Mesenchymal stem cell (in vitro differentiated cells and primary cell): ENCODE results near the gene FOXF1.

ENCODE experiments used
- DNase-seq: peaks from one replicate; pipeline ENCODE4 v3.0.0-alpha.2; 2013
- H2AFZ ChIP-seq: one replicate; pipeline ENCODE4 v1.6.1; 2013; ENCODE audit warnings: low read depth, mild to moderate bottlenecking, control low read depth, inconsistent platforms, low read length, moderate library complexity
- H2AK5ac ChIP-seq: 2 replicates; pipeline ENCODE4 v1.6.1; 2013; ENCODE audit warnings: low read length, moderate library complexity, mild to moderate bottlenecking, inconsistent platforms; ENCODE audit not compliant: severe bottlenecking
- H2BK120ac ChIP-seq: one replicate; pipeline ENCODE4 v1.6.1; 2013; ENCODE audit warnings: low read depth, mild to moderate bottlenecking, inconsistent platforms, low read length, moderate library complexity
- H2BK12ac ChIP-seq, 2 experiments: one replicate each; pipeline ENCODE4 v1.6.1; 2013; ENCODE audit warnings: inconsistent platforms in 2 of 2, low read length in 2 of 2, mild to moderate bottlenecking in 2 of 2, moderate library complexity in 2 of 2, control low read depth in 1 of 2
- H2BK15ac ChIP-seq: one replicate; pipeline ENCODE4 v1.6.1; 2013; ENCODE audit warnings: mild to moderate bottlenecking, low read depth, inconsistent platforms; ENCODE audit not compliant: poor library complexity, severe bottlenecking
- H2BK5ac ChIP-seq: 2 replicates; pipeline ENCODE4 v1.6.1; 2013; ENCODE audit warnings: low read depth, mild to moderate bottlenecking, low read length, control low read depth, inconsistent platforms; ENCODE audit not compliant: poor library complexity, severe bottlenecking
- H3K14ac ChIP-seq, 2 experiments: one replicate each; pipeline ENCODE4 v1.6.1; 2013; ENCODE audit warnings: inconsistent platforms in 2 of 2, low read length in 2 of 2, control low read depth in 1 of 2, mild to moderate bottlenecking in 1 of 2, moderate library complexity in 1 of 2
- H3K18ac ChIP-seq, 2 experiments: one replicate each; pipeline ENCODE4 v1.6.1; 2013; ENCODE audit warnings: inconsistent platforms in 2 of 2, low read length in 2 of 2, control low read depth in 1 of 2, low read depth in 1 of 2, mild to moderate bottlenecking in 1 of 2
- H3K23ac ChIP-seq, 2 experiments: one replicate each; pipeline ENCODE4 v1.6.1; 2013; ENCODE audit warnings: inconsistent platforms in 2 of 2, low read length in 2 of 2, mild to moderate bottlenecking in 2 of 2, moderate library complexity in 2 of 2, control low read depth in 1 of 2
- H3K27ac ChIP-seq: 2 replicates; pipeline ENCODE4 v1.5.1; 2013; ENCODE audit warnings: mild to moderate bottlenecking, moderate library complexity, low read length, control low read depth, inconsistent platforms; ENCODE audit not compliant: poor library complexity, severe bottlenecking
- H3K27me3 ChIP-seq, 2 experiments: 2 replicates each; pipeline versions ENCODE4 v1.6.1 to v1.7.0; 2013; ENCODE audit warnings: low read length in 2 of 2, mild to moderate bottlenecking in 2 of 2, moderate library complexity in 2 of 2, control low read depth in 1 of 2, inconsistent platforms in 1 of 2; ENCODE audit not compliant: control insufficient read depth in 1 of 2, insufficient read depth in 1 of 2
- H3K36me3 ChIP-seq, 2 experiments: 2 replicates each; pipeline versions ENCODE4 v1.6.1 to v1.7.0; 2013; ENCODE audit warnings: low read length in 2 of 2, control low read depth in 1 of 2, inconsistent platforms in 1 of 2, low read depth in 1 of 2, mild to moderate bottlenecking in 1 of 2; ENCODE audit not compliant: insufficient read depth in 2 of 2, control insufficient read depth in 1 of 2
- H3K4ac ChIP-seq, 2 experiments: one replicate each; pipeline ENCODE4 v1.6.1; 2013; ENCODE audit warnings: inconsistent platforms in 2 of 2, low read length in 2 of 2, mild to moderate bottlenecking in 2 of 2, moderate library complexity in 2 of 2, control low read depth in 1 of 2, low read depth in 1 of 2
- H3K4me1 ChIP-seq: 2 replicates; pipeline ENCODE4 v1.6.1; 2013; ENCODE audit warnings: low read depth, low read length, control low read depth; ENCODE audit not compliant: control insufficient read depth, insufficient read depth
- H3K4me2 ChIP-seq: 2 replicates; pipeline ENCODE4 v1.6.1; 2013; ENCODE audit warnings: low read length, mild to moderate bottlenecking, inconsistent platforms; ENCODE audit not compliant: poor library complexity, severe bottlenecking
- H3K4me3 ChIP-seq, 2 experiments: 2 replicates each; pipeline versions ENCODE4 v1.5.1 to v1.7.0; 2013; ENCODE audit warnings: low read length in 2 of 2, mild to moderate bottlenecking in 2 of 2, control low read depth in 1 of 2, low read depth in 1 of 2; ENCODE audit not compliant: insufficient read depth in 1 of 2
- H3K79me1 ChIP-seq: replicated peaks from 2 replicates; pipeline ENCODE4 v1.6.1; 2013; ENCODE audit warnings: mild to moderate bottlenecking, control low read depth, low read length, inconsistent platforms; ENCODE audit not compliant: poor library complexity, severe bottlenecking
- H3K9ac ChIP-seq: 2 replicates; pipeline ENCODE4 v1.7.0; 2013; ENCODE audit warnings: mild to moderate bottlenecking, low read length, moderate library complexity
- H3K9me3 ChIP-seq: 2 replicates; pipeline ENCODE4 v1.7.0; 2013; ENCODE audit warnings: mild to moderate bottlenecking, low read length; ENCODE audit not compliant: control insufficient read depth
- H4K8ac ChIP-seq: one replicate; pipeline ENCODE4 v1.6.1; 2013; ENCODE audit warnings: inconsistent platforms, mild to moderate bottlenecking, low read length, moderate library complexity
- H4K91ac ChIP-seq: one replicate; pipeline ENCODE4 v1.6.1; 2013; ENCODE audit warnings: mild to moderate bottlenecking, low read length, inconsistent platforms
- WGBS: methylation state at CpG from one replicate; pipeline ENCODE4 v1.1.7; 2013; ENCODE audit warnings: mixed read lengths; 5-methylcytosine and 5-hydroxymethylcytosine counted together

Gene FOXF1

GRCh38 chr16:86528061-86528929 lies 18.0 kb downstream of the FOXF1 start:
- 94% methylated on average over 37 of the region's 38 CpGs for WGBS
- H3K18ac ChIP-seq = peak overlapping the region in 1 of 2 experiments; percentile 14
- H2BK5ac ChIP-seq = no peak overlapping the region
- no peak overlapping the region for H3K9ac ChIP-seq
- no peak overlapping the region for H3K14ac ChIP-seq
- no peak overlapping the region for H3K4ac ChIP-seq
- H2BK120ac ChIP-seq = no peak overlapping the region
- no peak overlapping the region for H2AK5ac ChIP-seq
- H4K91ac ChIP-seq = no peak overlapping the region
- H3K27ac ChIP-seq = no peak overlapping the region
- H3K23ac ChIP-seq = no peak overlapping the region
- no peaks in the 10 kb centered on the region for H3K79me1 ChIP-seq
- peaks cover 4 to 27% of the 10 kb centered on the region in 2 experiments for H3K36me3 ChIP-seq
- H2AFZ ChIP-seq = no peak overlapping the region
- peaks cover 6 to 31% of the 10 kb centered on the region in 2 experiments for H3K27me3 ChIP-seq
- H4K8ac ChIP-seq = no peak overlapping the region
- H3K9me3 ChIP-seq = no peaks in the 10 kb centered on the region
- DNase-seq = no peak
- H3K4me2 ChIP-seq = no peak overlapping the region
- no peak overlapping the region for H2BK12ac ChIP-seq
- no peaks in the 10 kb centered on the region for H3K4me1 ChIP-seq
- no peak overlapping the region for H3K4me3 ChIP-seq
- H2BK15ac ChIP-seq = no peak overlapping the region

- Histone ChIP-seq H2AK5ac (no peak overlapping the region), H2AFZ (no peak overlapping the region), H3K4me2 (no peak overlapping the region), H4K8ac (no peak overlapping the region), H2BK15ac (no peak overlapping the region), H3K23ac (no peak overlapping the region), H2BK12ac (no peak overlapping the region), H3K36me3 (peaks cover 10 to 27% of the 10 kb centered on the region in 2 experiments), H3K27me3 (peaks cover under 1 to 23% of the 10 kb centered on the region in 2 experiments), H2BK5ac (no peak overlapping the region), H3K4me3 (no peak overlapping the region), H3K18ac (no peak overlapping the region), H3K79me1 (no peaks in the 10 kb centered on the region), H3K4me1 (no peaks in the 10 kb centered on the region), H3K4ac (no peak overlapping the region), H4K91ac (no peak overlapping the region), H3K9ac (no peak overlapping the region), H2BK120ac (no peak overlapping the region), H3K9me3 (no peaks in the 10 kb centered on the region), H3K14ac (no peak overlapping the region), H3K27ac (no peak overlapping the region)
- WGBS = 60% methylated on average over 8 of the region's 8 CpGs
- DNase-seq = peak; percentile 36
These were observed 18.8 kb downstream of the FOXF1 start for GRCh38 chr16:86529160-86529559.

- peaks cover 16 to 35% of the 10 kb centered on the region in 2 experiments for H3K36me3 ChIP-seq
- H2AFZ ChIP-seq = no peak overlapping the region
- H4K8ac ChIP-seq = no peak overlapping the region
- no peaks in the 10 kb centered on the region for H3K4me1 ChIP-seq
- H2BK120ac ChIP-seq = no peak overlapping the region
- H3K27ac ChIP-seq = no peak overlapping the region
- no peak overlapping the region for H2AK5ac ChIP-seq
- H3K14ac ChIP-seq = no peak overlapping the region
- no peak overlapping the region for H2BK12ac ChIP-seq
- H3K18ac ChIP-seq = no peak overlapping the region
- H3K9me3 ChIP-seq = no peaks in the 10 kb centered on the region
- H3K79me1 ChIP-seq = no peaks in the 10 kb centered on the region
- H2BK15ac ChIP-seq = no peak overlapping the region
- WGBS = 97% methylated on average over 29 of the region's 31 CpGs
- no peak overlapping the region for H3K23ac ChIP-seq
- H4K91ac ChIP-seq = no peak overlapping the region
- H3K4me2 ChIP-seq = no peak overlapping the region
- H2BK5ac ChIP-seq = no peak overlapping the region
- peaks cover 0 to 9% of the 10 kb centered on the region in 2 experiments for H3K27me3 ChIP-seq
- H3K4ac ChIP-seq = no peak overlapping the region
- no peak for DNase-seq
- H3K4me3 ChIP-seq = no peak overlapping the region
- no peak overlapping the region for H3K9ac ChIP-seq
These were observed 20.2 kb downstream of the FOXF1 start for GRCh38 chr16:86530251-86531190.

GRCh38 chr16:86531191-86531545 lies 20.8 kb downstream of the FOXF1 start:
- H3K9ac ChIP-seq = no peak overlapping the region
- DNase-seq = no peak
- no peak overlapping the region for H3K14ac ChIP-seq
- no peak overlapping the region for H2BK5ac ChIP-seq
- peaks cover 0 to 4% of the 10 kb centered on the region in 2 experiments for H3K27me3 ChIP-seq
- 98% methylated on average over 7 of the region's 7 CpGs for WGBS
- H4K91ac ChIP-seq = no peak overlapping the region
- no peaks in the 10 kb centered on the region for H3K79me1 ChIP-seq
- H2BK12ac ChIP-seq = no peak overlapping the region
- H3K4me1 ChIP-seq = no peaks in the 10 kb centered on the region
- H3K4me2 ChIP-seq = no peak overlapping the region
- H2BK15ac ChIP-seq = no peak overlapping the region
- no peaks in the 10 kb centered on the region for H3K9me3 ChIP-seq
- H3K18ac ChIP-seq = no peak overlapping the region
- no peak overlapping the region for H3K4ac ChIP-seq
- no peak overlapping the region for H2AK5ac ChIP-seq
- H3K27ac ChIP-seq = no peak overlapping the region
- H3K36me3 ChIP-seq = peaks cover 17 to 39% of the 10 kb centered on the region in 2 experiments
- H3K4me3 ChIP-seq = no peak overlapping the region
- H4K8ac ChIP-seq = no peak overlapping the region
- no peak overlapping the region for H2AFZ ChIP-seq
- no peak overlapping the region for H3K23ac ChIP-seq
- H2BK120ac ChIP-seq = no peak overlapping the region
